Inflammatory macrophage (primary cell): ENCODE results near the gene OAF.
"Not testable (repeated sequence)": the region's sequence is repeated elsewhere in the genome, so short reads cannot be mapped to it uniquely, and the experiment has no call there.

ENCODE experiments used
- DNase-seq, 2 donors: peaks; one replicate each; pipeline ENCODE4 v3.0.0-alpha.2; 2020 to 2022
- total RNA-seq, 18 experiments: gene quantifications; one replicate each; lab custom pipeline; 2026; ENCODE audit warnings: mixed read lengths in 6 of 18, inconsistent platforms in 2 of 18; lab: John Stamatoyannopoulos, UW

The OAF gene
- 0.52 to 11.0 (median 2.2) reads per million in 18 experiments for total RNA-seq

DNA sequence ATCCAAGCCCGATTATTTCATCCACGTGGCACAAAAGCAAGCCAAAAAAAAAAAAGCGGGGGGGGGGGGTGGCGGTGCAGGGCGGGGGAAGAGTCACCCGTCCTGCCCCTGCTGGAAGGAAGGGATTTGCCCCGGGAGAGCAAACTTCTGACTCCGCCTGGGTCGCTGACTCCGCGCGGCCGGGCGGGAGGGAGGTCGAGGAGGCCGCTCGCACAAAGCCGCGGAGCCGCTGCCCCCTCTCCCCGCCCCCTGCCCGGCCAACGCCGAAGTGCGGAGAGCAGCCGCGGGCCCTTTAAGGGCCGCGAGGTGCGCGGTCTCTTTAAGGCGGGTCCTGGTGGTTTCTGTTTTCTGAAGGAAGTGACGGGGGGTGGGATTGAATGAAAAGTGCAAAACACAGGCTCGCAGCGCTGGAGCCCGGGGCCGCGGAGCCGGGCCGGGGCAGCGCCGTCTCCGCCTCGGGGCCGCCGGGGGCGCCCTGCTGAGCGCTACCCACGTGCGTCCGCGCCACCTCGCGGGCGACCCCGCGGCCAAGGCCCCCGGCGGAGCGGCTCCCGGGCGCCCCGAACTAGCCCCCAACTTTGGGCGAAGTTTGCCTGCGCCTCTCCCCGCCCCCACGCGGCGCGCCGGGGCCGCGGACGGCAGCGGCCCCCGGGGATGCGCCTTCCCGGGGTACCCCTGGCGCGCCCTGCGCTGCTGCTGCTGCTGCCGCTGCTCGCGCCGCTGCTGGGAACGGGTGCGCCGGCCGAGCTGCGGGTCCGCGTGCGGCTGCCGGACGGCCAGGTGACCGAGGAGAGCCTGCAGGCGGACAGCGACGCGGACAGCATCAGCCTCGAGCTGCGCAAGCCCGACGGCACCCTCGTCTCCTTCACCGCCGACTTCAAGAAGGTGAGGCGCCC, at the start of gene OAF:
OAF (plus strand) TSS at position 407 of the 896 bp plus-strand sequence; CDS start at position 655, 248 bp downstream.
- DNase-seq: peak; percentile 47 to 49

GRCh38 chr11:120167659-120168058, 43.2 kb upstream of the OAF start:
- no peak for DNase-seq

- DNase-seq: no peak
Measured at GRCh38 chr11:120168108-120168959, 42.5 kb upstream of the OAF start.

DNA sequence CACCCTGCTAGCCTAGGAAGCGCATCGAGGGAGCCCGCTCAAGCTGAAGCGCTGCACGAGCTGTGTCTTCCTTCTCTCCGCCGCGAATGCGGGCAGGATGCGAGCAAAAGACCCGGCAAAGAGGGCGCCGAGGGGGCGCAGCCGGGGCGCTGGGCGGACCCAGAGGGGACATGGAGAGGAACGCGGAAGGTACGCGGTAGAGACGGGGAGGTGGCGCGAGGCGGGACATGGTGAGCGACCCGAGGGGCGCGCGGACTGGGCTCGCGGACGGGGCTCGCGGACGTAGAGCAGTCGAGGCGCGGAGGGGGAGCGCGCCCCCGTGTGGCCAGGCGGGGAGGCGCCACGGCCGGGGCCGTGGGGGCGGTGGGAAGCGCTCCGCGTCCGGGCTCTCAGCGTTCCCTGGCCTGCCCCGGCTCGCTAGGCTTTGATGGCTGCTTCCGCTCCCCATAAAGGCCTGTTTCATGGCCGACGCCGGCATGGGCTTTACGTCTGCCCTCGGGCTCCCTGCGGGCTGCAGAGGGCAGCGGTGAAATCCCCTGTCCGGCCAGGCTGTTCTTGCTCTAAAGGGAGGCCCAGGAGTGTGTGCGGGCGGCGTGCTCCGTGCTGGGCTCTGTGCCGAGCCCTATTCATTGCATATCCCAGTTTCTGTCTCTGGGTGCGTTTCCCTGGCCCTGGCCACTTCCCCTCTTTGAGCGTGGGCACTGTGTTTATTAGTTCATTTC, 41.7 kb upstream of the OAF start:
- DNase-seq: peak; percentile 76 to 86

DNA sequence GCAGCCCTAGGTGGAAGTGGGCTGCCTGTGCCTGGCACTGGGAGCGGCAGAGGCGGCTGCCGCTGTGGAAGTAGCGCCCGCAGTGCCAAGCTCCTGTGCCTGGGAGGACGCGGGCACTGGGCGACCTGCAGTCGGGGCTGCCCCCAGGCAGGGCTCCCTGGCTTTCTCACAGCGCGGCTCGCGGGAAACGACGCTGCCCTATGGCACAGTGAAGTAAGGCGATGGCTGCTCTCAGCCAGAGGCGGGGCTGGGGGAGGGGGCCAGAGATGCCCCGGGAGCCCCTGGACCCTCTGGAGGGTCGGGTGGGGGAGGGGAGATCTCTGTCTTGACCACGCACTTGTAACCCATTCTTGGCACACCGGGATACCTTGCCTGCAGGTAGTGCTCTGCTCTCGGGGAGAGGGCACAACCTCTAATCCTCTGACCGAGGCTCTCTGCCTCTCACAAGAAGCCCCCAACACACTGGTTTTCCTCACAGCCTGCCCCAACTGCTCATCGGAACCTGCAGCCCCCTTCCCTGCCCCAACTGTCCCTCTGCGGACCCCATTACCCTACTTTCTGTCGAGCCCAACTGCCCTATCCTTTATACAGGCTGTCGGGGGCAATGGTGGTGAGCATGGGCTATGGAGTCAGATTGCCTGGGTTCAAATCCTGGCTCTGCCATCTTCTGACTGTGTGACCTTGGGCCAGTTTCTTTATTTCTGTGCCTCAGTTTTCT, 40.7 kb upstream of the OAF start:
- DNase-seq: no peak

DNA sequence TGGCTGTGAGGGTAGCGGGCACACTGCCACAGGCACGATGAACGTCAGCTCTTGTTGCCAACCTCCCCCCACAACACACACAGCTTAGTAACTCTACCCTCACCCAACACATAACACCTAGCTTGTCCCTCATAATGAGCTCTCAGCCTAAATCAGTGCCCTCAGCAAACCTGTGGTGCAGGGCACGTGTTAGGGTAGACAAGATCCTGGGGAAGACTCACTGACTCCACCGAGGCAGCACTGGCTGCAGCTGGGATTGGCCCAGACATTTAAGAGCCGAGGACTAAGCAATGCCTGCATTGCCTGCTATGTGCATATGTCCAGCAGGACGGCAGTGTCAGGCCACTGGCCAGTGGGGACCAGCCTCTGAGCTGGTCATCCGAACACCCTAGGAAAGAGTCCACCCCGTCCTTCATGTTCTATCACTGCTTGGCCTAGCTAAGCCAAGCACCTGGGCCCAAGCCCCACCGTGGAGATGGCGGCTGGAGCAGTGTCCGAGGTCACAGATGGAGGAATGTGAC, 40.0 kb upstream of the OAF start:
- DNase-seq: no peak

DNA sequence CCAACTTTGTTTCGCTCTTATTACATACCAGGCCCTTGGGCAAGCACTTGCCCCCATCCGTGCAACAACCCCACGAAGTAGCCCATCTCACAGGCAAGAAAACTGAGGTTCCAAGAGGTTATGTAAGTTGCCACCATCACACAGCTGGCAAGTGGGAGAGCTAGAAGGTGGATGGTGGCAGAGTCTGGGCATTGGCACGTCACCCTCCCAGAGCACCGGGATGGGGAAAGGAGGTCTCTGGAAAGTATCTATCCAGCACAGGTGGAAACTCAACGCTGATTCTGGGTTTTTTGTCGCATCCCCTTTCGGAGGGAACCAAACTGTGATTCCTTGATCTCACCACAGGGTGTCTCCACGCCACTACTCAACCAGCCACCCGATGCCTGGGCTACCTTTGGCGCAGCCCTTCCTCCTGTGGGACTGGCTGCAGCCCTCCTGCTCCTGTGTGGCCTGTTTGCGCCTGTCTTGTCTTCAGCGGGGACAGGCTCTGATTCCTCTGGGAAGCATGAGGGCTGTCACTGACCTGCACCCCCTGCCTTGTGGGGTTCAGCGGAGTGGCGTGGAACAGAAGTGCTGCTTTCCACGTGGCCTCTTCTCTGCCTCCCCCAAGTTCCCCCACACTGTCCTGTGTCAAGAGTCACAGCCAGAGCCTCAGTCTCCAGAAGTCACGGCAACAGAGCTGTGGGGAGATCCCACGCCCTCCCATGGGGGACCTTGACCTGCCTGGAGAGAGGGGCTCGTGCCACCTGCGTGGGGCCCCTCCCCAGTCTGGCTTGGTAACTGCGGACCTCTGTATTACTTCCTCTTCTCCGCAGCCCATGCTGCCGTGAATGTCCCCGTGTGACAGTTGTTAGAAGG, 38.5 kb upstream of the OAF start:
- peak; percentile 66 to 73 for DNase-seq

DNA sequence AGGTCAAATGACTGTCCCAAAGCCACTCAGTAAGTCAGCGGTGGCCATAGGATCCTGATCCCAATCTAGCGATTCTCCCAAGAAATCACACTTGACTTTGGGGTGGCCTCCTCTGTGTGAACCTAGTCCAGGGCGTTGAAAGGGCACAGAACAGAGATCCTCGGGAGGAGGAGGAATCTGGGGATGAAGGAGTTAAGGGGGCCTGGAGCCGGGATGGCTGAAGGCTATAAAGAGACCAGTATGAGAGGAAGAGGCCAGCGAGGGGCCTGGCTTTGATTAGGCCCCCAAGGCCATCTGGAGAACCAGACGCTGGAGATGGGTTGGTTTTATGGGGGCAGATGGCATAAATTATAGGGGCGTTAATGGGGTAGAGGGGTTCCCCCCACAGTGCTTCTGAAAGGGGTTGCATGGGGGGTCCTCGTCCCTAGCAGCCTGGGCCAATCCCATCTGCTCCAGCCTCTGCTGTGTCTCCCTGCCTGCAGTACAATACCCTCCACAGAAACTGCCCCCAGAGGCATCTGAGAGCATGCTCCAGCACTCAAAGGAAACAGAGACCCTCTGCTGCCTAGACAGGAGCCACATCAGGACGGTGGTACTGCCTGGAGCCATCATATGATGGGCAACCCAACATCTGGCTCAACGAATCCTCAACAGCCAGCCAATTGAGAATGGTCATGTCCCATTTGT, 37.7 kb upstream of the OAF start:
- DNase-seq: no peak

GRCh38 chr11:120173807-120174206, 37.0 kb upstream of the OAF start:
- DNase-seq: no peak

DNA sequence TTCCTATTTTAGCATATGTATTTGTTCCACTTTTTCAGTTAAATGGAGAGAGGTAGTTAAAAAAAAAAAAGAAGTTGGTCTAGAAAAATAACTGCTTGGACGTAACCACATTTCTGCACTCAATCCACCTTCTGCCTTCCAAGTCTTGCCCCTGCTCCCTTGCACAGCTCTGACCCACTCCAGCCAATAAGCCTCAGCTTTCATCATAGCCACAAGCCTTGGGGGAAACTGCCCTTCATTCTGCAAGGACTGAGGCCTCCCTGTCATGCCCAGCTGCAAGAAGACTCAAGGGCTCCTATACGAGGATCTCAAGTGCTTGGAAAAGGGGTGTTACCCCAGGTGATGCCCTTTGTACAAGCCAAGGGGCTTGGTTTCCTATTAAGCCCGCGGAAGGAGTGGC, 36.0 kb upstream of the OAF start:
- no peak for DNase-seq

- no peak for DNase-seq
Measured at GRCh38 chr11:120178561-120179056, 32.2 kb upstream of the OAF start.

- no peak for DNase-seq
Measured at GRCh38 chr11:120179057-120179672, 31.7 kb upstream of the OAF start.

GRCh38 chr11:120180063-120180462, 30.8 kb upstream of the OAF start:
- DNase-seq: not testable (repeated sequence)

DNA sequence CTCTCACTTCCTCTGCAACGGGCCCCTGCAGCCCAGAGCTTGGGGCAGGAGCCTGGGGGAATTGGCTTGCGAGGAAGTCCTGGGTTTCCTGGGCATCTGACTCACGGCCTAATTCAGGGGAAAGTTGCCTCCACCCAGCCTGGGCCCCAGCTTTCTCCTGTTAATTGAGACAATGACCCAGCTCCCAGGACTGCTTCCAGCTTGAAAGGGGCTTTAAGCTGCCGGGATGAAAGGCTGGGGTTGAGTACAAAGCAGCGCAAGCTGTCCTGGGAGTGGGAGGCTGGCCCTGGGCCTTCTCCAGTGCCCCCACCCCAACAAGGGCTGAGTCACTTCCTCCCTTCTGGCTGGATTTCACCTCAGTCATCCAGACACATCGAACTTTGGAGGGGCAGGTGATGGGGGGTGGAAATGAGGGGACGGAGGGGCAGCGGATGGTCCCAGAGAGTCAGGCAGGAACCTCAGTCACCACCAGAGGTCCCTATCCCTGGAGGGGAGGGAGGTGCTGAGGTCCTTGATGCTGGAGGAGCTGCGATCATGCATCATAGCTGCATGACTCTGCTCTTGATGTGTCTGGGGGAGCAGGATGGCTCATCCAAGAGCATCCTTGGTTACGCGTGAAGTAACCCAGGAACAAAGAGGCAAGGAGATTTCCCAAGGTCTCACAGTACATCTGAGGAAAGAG, 30.1 kb upstream of the OAF start:
- DNase-seq: peak in 1 of 2 donors; percentile 26

- no peak for DNase-seq
Measured at GRCh38 chr11:120181376-120181975, 29.4 kb upstream of the OAF start.

GRCh38 chr11:120182372-120182771, 28.5 kb upstream of the OAF start:
- no peak for DNase-seq

GRCh38 chr11:120182790-120183491, 27.9 kb upstream of the OAF start:
- peak; percentile 34 to 47 for DNase-seq

DNA sequence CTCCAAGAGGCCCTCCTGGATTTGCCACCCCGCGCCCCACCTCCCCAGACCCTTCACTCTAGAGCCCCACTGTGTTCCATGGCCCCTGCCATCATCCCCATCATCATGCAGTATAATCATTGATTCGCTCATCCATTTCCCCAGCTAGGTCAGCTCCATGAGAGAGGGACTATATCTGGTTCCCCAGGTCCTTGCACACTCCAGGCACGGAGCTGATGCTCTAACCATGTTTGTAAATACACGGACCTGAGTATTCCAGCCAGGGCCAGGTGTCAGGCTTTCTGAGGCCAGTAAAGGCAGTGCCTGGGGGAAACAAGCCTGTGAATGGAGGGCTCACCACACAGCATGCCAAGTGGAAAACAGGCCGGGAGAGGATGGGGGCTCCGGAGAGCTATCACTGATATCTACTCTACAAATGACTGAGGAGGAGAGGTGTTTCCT, 27.1 kb upstream of the OAF start:
- DNase-seq: no peak
